Activated naive CD4-positive, alpha-beta T cell (primary cell): Measurements from ENCODE around the gene NEDD4L.

ENCODE experiments used
- DNase-seq, 4 experiments: peaks; one replicate each; lab custom pipeline; 2025; lab: John Stamatoyannopoulos, UW

NEDD4L gene

GRCh38 chr18:58291131-58291530 is 247.1 kb downstream of the NEDD4L start:
- DNase-seq: no peak

GRCh38 chr18:58292638-58293037 is 248.6 kb downstream of the NEDD4L start:
- no peak for DNase-seq

- no peak for DNase-seq
Observed at GRCh38 chr18:58297198-58297597, 253.2 kb downstream of the NEDD4L start.

- DNase-seq: no peak
Observed at GRCh38 chr18:58298251-58299134, 254.5 kb downstream of the NEDD4L start.

GRCh38 chr18:58299135-58299473 is 255.1 kb downstream of the NEDD4L start:
- DNase-seq: no peak

- no peak for DNase-seq
Observed at GRCh38 chr18:58299936-58300335, 255.9 kb downstream of the NEDD4L start.

- no peak for DNase-seq
Observed at GRCh38 chr18:58300867-58301266, 256.8 kb downstream of the NEDD4L start.

- no peak for DNase-seq
Observed at GRCh38 chr18:58302811-58303210, 258.8 kb downstream of the NEDD4L start.

GRCh38 chr18:58303363-58303762 is 259.3 kb downstream of the NEDD4L start:
- DNase-seq: peak in 1 of 4 experiments; percentile 1

- no peak for DNase-seq
Observed at GRCh38 chr18:58305792-58306191, 261.8 kb downstream of the NEDD4L start.

- no peak for DNase-seq
Observed at GRCh38 chr18:58307441-58307840, 263.4 kb downstream of the NEDD4L start.

GRCh38 chr18:58308463-58308862 is 264.4 kb downstream of the NEDD4L start:
- DNase-seq: no peak

GRCh38 chr18:58309099-58309498 is 265.1 kb downstream of the NEDD4L start:
- DNase-seq: no peak

- no peak for DNase-seq
Observed at GRCh38 chr18:58309610-58310239, 265.7 kb downstream of the NEDD4L start.

- peak in 2 of 4 experiments; percentile 5 to 9 for DNase-seq
Observed at GRCh38 chr18:58310517-58310916, 266.5 kb downstream of the NEDD4L start.

GRCh38 chr18:58311390-58311789 is 267.4 kb downstream of the NEDD4L start:
- no peak for DNase-seq

- DNase-seq: no peak
Observed at GRCh38 chr18:58313491-58314032, 269.5 kb downstream of the NEDD4L start.

- no peak for DNase-seq
Observed at GRCh38 chr18:58314284-58314683, 270.3 kb downstream of the NEDD4L start.

- no peak for DNase-seq
Observed at GRCh38 chr18:58315041-58315440, 271.0 kb downstream of the NEDD4L start.

GRCh38 chr18:58315739-58316215 is 271.8 kb downstream of the NEDD4L start:
- no peak for DNase-seq

- DNase-seq: peak in 1 of 4 experiments; percentile 4
Observed at GRCh38 chr18:58316396-58317342, 272.6 kb downstream of the NEDD4L start.

- DNase-seq: no peak
Observed at GRCh38 chr18:58319719-58320118, 275.7 kb downstream of the NEDD4L start.
